H9 (cell line): ENCODE data around the gene ADGRL3. TPM values are rescaled to one million over a fixed set of nuclear protein-coding genes. Genes with fewer than 3 reads are reported as not detected.

ENCODE experiments used
- DNase-seq: peaks from one replicate; pipeline ENCODE4 v3.0.0-alpha.2; 2017
- H2AFZ ChIP-seq: one replicate; pipeline ENCODE4 v1.6.1; 2013; ENCODE audit warnings: mild to moderate bottlenecking, low read length, control low read depth, moderate library complexity
- H2AK5ac ChIP-seq: 2 replicates; pipeline ENCODE4 v1.6.1; 2013; ENCODE audit warnings: low read length, control low read depth, mixed read lengths; ENCODE audit not compliant: insufficient read length
- H2BK120ac ChIP-seq: one replicate; pipeline ENCODE4 v1.6.1; 2013; ENCODE audit warnings: low read depth, mild to moderate bottlenecking, low read length, control low read depth, inconsistent platforms; ENCODE audit not compliant: poor library complexity, severe bottlenecking
- H2BK12ac ChIP-seq: 2 replicates; pipeline ENCODE4 v1.6.1; 2013; ENCODE audit warnings: low read length, control low read depth, mixed read lengths, low read depth; ENCODE audit not compliant: insufficient read length
- H2BK15ac ChIP-seq: 2 replicates; pipeline ENCODE4 v1.6.1; 2013; ENCODE audit warnings: low read depth, low read length, control low read depth
- H2BK20ac ChIP-seq: one replicate; pipeline ENCODE4 v1.6.1; 2013; ENCODE audit warnings: low read depth, mild to moderate bottlenecking, low read length, control low read depth, inconsistent platforms; ENCODE audit not compliant: poor library complexity, severe bottlenecking
- H2BK5ac ChIP-seq: 2 replicates; pipeline ENCODE4 v1.6.1; 2013; ENCODE audit warnings: low read length, control low read depth, mixed read lengths; ENCODE audit not compliant: insufficient read length
- H3K14ac ChIP-seq: 2 replicates; pipeline ENCODE4 v1.6.1; 2013; ENCODE audit warnings: low read length, control low read depth; ENCODE audit not compliant: insufficient read depth
- H3K18ac ChIP-seq: 2 replicates; pipeline ENCODE4 v1.6.1; 2013; ENCODE audit warnings: low read depth, mild to moderate bottlenecking, mixed read lengths, low read length, control low read depth; ENCODE audit not compliant: insufficient read length
- H3K23ac ChIP-seq: 2 replicates; pipeline ENCODE4 v1.6.1; 2013; ENCODE audit warnings: low read length, control low read depth, mixed read lengths, low read depth; ENCODE audit not compliant: insufficient read length
- H3K23me2 ChIP-seq: 2 replicates; pipeline ENCODE4 v1.6.1; 2013; ENCODE audit warnings: low read depth, mild to moderate bottlenecking, mixed read lengths, low read length, control low read depth; ENCODE audit not compliant: insufficient read length, poor library complexity, severe bottlenecking
- H3K27ac ChIP-seq: 2 replicates; pipeline ENCODE4 v1.5.1; 2013; ENCODE audit warnings: low read length, control low read depth, mixed read lengths, low read depth; ENCODE audit not compliant: insufficient read length
- H3K27me3 ChIP-seq: 2 replicates; pipeline ENCODE4 v1.6.1; 2013; ENCODE audit warnings: low read length, control low read depth, inconsistent platforms; ENCODE audit not compliant: insufficient read depth
- H3K4ac ChIP-seq: 2 replicates; pipeline ENCODE4 v1.6.1; 2013; ENCODE audit warnings: low read depth, mild to moderate bottlenecking, control low read depth, inconsistent platforms, low read length, moderate library complexity
- H3K4me1 ChIP-seq: 2 replicates; pipeline ENCODE4 v1.6.1; 2013; ENCODE audit warnings: low read length, control low read depth, inconsistent platforms; ENCODE audit not compliant: insufficient read depth
- H3K4me2 ChIP-seq: 2 replicates; pipeline ENCODE4 v1.6.1; 2013; ENCODE audit warnings: low read length, control low read depth, mixed read lengths; ENCODE audit not compliant: insufficient read length, insufficient read depth
- H3K56ac ChIP-seq: 2 replicates; pipeline ENCODE4 v1.6.1; 2013; ENCODE audit warnings: low read depth, mild to moderate bottlenecking, mixed read lengths, low read length, control low read depth; ENCODE audit not compliant: insufficient read length
- H3K79me1 ChIP-seq: 2 replicates; pipeline ENCODE4 v1.6.1; 2013; ENCODE audit warnings: low read depth, mild to moderate bottlenecking, moderate library complexity, low read length, control low read depth, inconsistent platforms; ENCODE audit not compliant: insufficient read depth, poor library complexity, severe bottlenecking
- H3K79me2 ChIP-seq: 2 replicates; pipeline ENCODE4 v1.6.1; 2013; ENCODE audit warnings: low read length, control low read depth, inconsistent platforms; ENCODE audit not compliant: insufficient read depth
- H3K9ac ChIP-seq: 2 replicates; pipeline ENCODE4 v1.6.1; 2013; ENCODE audit warnings: low read length, control low read depth, mixed read lengths; ENCODE audit not compliant: insufficient read length; ENCODE audit errors: extremely low read depth
- H3K9me3 ChIP-seq: one replicate; pipeline ENCODE4 v1.6.1; 2013; ENCODE audit warnings: low read depth, low read length, inconsistent platforms; ENCODE audit not compliant: control insufficient read depth
- H3T11ph ChIP-seq: one replicate; pipeline ENCODE4 v1.6.1; 2013; ENCODE audit warnings: mild to moderate bottlenecking, low read length, control low read depth, inconsistent platforms
- H4K20me1 ChIP-seq: one replicate; pipeline ENCODE4 v1.6.1; 2013; ENCODE audit not compliant: control insufficient read depth, insufficient read length, insufficient read depth
- H4K5ac ChIP-seq: 2 replicates; pipeline ENCODE4 v1.6.1; 2013; ENCODE audit warnings: low read depth, mild to moderate bottlenecking, mixed read lengths, low read length, control low read depth; ENCODE audit not compliant: insufficient read length
- H4K8ac ChIP-seq: replicated peaks from 2 replicates; pipeline ENCODE4 v1.6.1; 2013; ENCODE audit warnings: low read length, control low read depth, mixed read lengths, low read depth; ENCODE audit not compliant: insufficient read length
- H4K91ac ChIP-seq: 2 replicates; pipeline ENCODE4 v1.6.1; 2013; ENCODE audit warnings: low read depth, mild to moderate bottlenecking, moderate library complexity, mixed read lengths, low read length, control low read depth; ENCODE audit not compliant: insufficient read length
- H3K27ac Mint-ChIP-seq, 3 experiments: 2 replicates in 2 of 3; 3 replicates in 1 of 3; pipeline ENCODE4 v1.8.0; 2020 to 2021; ENCODE audit warnings: mixed read lengths in 3 of 3, mild to moderate bottlenecking in 1 of 3, moderate library complexity in 1 of 3
- H3K27me3 Mint-ChIP-seq: 2 replicates; pipeline ENCODE4 v1.8.0; 2021; ENCODE audit warnings: low read depth, mild to moderate bottlenecking, moderate library complexity, mixed read lengths
- H3K36me3 Mint-ChIP-seq, 3 experiments: 2 replicates in 2 of 3; 3 replicates in 1 of 3; pipeline ENCODE4 v1.8.0; 2020 to 2021; ENCODE audit warnings: low read depth in 3 of 3, mixed read lengths in 3 of 3; ENCODE audit not compliant: insufficient read depth in 1 of 3
- H3K4me1 Mint-ChIP-seq, 2 experiments: 2 replicates each; pipeline ENCODE4 v1.8.0; 2020; ENCODE audit warnings: mixed read lengths in 2 of 2
- H3K4me3 Mint-ChIP-seq, 2 experiments: 2 replicates in 1 of 2; 3 replicates in 1 of 2; pipeline ENCODE4 v1.8.0; 2020 to 2021; ENCODE audit warnings: mild to moderate bottlenecking in 2 of 2, mixed read lengths in 2 of 2, moderate library complexity in 1 of 2
- H3K9me3 Mint-ChIP-seq, 2 experiments: 2 replicates in 1 of 2; 3 replicates in 1 of 2; pipeline ENCODE4 v1.8.0; 2020; ENCODE audit warnings: mild to moderate bottlenecking in 2 of 2, mixed read lengths in 2 of 2, moderate library complexity in 1 of 2
- CTCF ChIP-seq: fragments of 200-600 bp; sonication (generic); conservative IDR thresholded peaks from 3 replicates; pipeline ENCODE4 v1.8.0; 2021; ENCODE audit warnings: antibody characterized with exemption, mild to moderate bottlenecking
- WGBS: extraction: QIAGEN DNeasy Blood & Tissue Kit; methylation state at CpG from one replicate; pipeline ENCODE4 v1.1.7; 2013; ENCODE audit warnings: missing lambda C conversion rate, low lambda C conversion rate, mixed read lengths; ENCODE audit not compliant: insufficient read length; ENCODE audit errors: extremely low coverage; 5-methylcytosine and 5-hydroxymethylcytosine counted together
- total RNA-seq: library from RNA; stranded (reverse); gene quantifications from 2 replicates; pipeline ENCODE4 v1.2.1, GENCODE V29; 2021

Gene ADGRL3
- total RNA-seq, 1 experiment from 2014 or later: 5.9 TPM

GRCh38 chr4:61431131-61431530, 231.0 kb downstream of the ADGRL3 start:
- H3T11ph ChIP-seq: no peak overlapping the region
- H4K91ac ChIP-seq: no peak overlapping the region
- no peak overlapping the region for H2BK5ac ChIP-seq
- no peaks in the 10 kb centered on the region for H3K23me2 ChIP-seq
- Mint-ChIP-seq H3K9me3 (peaks cover 0 to 6% of the 10 kb centered on the region in 2 experiments; a peak in 1 of 5 replicates), H3K27ac (no peak overlapping the region), H3K4me3 (no peak overlapping the region), H3K27me3 (no peaks in the 10 kb centered on the region; the same call in 1 of the 2 replicates), H3K36me3 (peaks cover 0 to 12% (median 11%) of the 10 kb centered on the region in 3 experiments; a peak in 5 of 7 replicates), H3K4me1 (no peaks in the 10 kb centered on the region)
- no peak overlapping the region for H2BK12ac ChIP-seq
- no peak overlapping the region for H2BK20ac ChIP-seq
- no peak overlapping the region for H4K5ac ChIP-seq
- H4K20me1 ChIP-seq: no peaks in the 10 kb centered on the region
- H2AFZ ChIP-seq: no peak overlapping the region
- no peak overlapping the region for H3K9ac ChIP-seq
- H3K9me3 ChIP-seq: no peaks in the 10 kb centered on the region
- no peak overlapping the region for H2AK5ac ChIP-seq
- H3K79me2 ChIP-seq: no peaks in the 10 kb centered on the region
- no peak overlapping the region for H3K56ac ChIP-seq
- no peaks in the 10 kb centered on the region for H3K27me3 ChIP-seq
- no peaks in the 10 kb centered on the region for H3K4me1 ChIP-seq
- H3K14ac ChIP-seq: no peak overlapping the region
- no peak for TF ChIP-seq CTCF
- H3K4ac ChIP-seq: no peak overlapping the region
- H2BK120ac ChIP-seq: no peak overlapping the region
- no peak overlapping the region for H3K4me2 ChIP-seq
- no peak overlapping the region for H3K18ac ChIP-seq
- no peak overlapping the region for H3K23ac ChIP-seq
- no peak overlapping the region for H3K27ac ChIP-seq
- H3K79me1 ChIP-seq: no peaks in the 10 kb centered on the region
- H4K8ac ChIP-seq: no peak overlapping the region
- no peak for DNase-seq
- H2BK15ac ChIP-seq: no peak overlapping the region
- WGBS: no CpG with 5 or more reads among the region's 5 CpGs
